Tibial artery (tissue), 4 donors: ENCODE data around the gene PTPN6.
A peak's percentile ranks its signal among the peaks of the same experiment; 100 is the strongest.
"Not testable (repeated sequence)": the region's sequence is repeated elsewhere in the genome, so short reads cannot be mapped to it uniquely, and the experiment has no call there.

Source experiments
- DNase-seq, 2 donors: peaks; one replicate each; pipeline ENCODE4 v3.0.0-alpha.2; 2019
- H3K27ac ChIP-seq, 2 donors: fragments of 200-600 bp; sonication (generic) in 1 of 2; 1 replicate in 1 of 2; 2 replicates in 1 of 2; pipeline ENCODE4 v1.5.1; 2018 to 2019; ENCODE audit warnings: mild to moderate bottlenecking in 1 of 2
- H3K27me3 ChIP-seq, 2 donors: fragments of 200-600 bp; sonication (generic) in 1 of 2; one replicate each; pipeline versions ENCODE4 v1.5.1 to v1.6.0; 2016 to 2019
- H3K36me3 ChIP-seq, 3 donors: fragments of 200-600 bp; sonication (generic) in 2 of 3; one replicate each; pipeline ENCODE4 v1.5.1; 2016 to 2019; ENCODE audit warnings: mild to moderate bottlenecking in 2 of 3
- H3K4me1 ChIP-seq, 4 donors: fragments of 200-600 bp; sonication (generic) in 2 of 4; 1 replicate in 3 of 4; 2 replicates in 1 of 4; pipeline ENCODE4 v1.5.1; 2016 to 2019
- H3K4me3 ChIP-seq, 2 donors: fragments of 200-600 bp; sonication (generic) in 1 of 2; 1 replicate in 1 of 2; 2 replicates in 1 of 2; pipeline ENCODE4 v1.5.1; 2018 to 2019; ENCODE audit warnings: mild to moderate bottlenecking in 2 of 2
- H3K9me3 ChIP-seq, 3 donors: fragments of 200-600 bp; sonication (generic) in 1 of 3; one replicate each; pipeline ENCODE4 v1.5.1; 2016 to 2019
- intact Hi-C: fragments of 100-400 bp; cut with DNase I; formaldehyde crosslinking; loops from one replicate; pipeline ENCODE4 v1.15.0; 2023; ENCODE audit warnings: low total_unique reads
- TF ChIP-seq, protein P1 (sequence below), 2 experiments: fragments of 200-600 bp in 1 of 2; fragments of 450-650 bp in 1 of 2; IDR thresholded peaks; one replicate each; pipeline ENCODE4 v1.5.1; 2017 to 2019; ENCODE audit warnings: antibody characterized with exemption in 2 of 2, mild to moderate bottlenecking in 1 of 2, moderate library complexity in 1 of 2

The PTPN6 gene

DNA sequence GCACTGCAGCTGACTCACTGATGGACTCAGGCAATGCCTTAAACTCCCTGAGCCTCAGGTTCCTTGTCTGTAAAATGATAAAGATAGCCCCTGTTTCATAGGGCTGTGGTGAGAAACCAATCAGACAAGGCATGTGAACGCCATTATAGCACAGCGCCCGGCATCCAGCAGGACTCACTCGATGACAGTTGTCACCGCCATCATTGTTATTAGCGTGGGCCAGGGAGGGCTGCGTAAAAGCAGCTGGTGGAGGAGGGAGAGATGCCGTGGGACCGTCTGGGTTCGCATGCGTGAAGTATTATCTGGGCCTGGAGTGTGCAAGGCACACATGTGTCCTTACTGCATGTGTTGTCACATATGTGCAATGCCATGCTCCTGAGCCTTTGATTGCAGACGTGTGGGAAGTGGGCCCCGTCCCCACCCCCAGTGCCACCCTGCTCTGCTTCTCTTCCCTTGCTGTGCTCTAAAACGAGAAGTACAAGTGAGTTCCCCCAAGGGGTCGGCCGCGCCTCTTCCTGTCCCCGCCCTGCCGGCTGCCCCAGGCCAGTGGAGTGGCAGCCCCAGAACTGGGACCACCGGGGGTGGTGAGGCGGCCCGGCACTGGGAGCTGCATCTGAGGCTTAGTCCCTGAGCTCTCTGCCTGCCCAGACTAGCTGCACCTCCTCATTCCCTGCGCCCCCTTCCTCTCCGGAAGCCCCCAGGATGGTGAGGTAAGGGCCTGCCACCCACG is at the start of gene PTPN6:
Gene PTPN6, plus strand, starts transcription at position 546 of the 730 bp plus-strand sequence. Its CDS starts 157 bp downstream, at position 703.
- intact Hi-C loops, result no loop called here
- Histone ChIP-seq H3K4me3 (peak within 1 kb of the TSS; percentile 35 to 43), H3K4me1 (peaks cover 0 to 7% (median 6%) of the 10 kb centered on the region in 4 donors)

DNA sequence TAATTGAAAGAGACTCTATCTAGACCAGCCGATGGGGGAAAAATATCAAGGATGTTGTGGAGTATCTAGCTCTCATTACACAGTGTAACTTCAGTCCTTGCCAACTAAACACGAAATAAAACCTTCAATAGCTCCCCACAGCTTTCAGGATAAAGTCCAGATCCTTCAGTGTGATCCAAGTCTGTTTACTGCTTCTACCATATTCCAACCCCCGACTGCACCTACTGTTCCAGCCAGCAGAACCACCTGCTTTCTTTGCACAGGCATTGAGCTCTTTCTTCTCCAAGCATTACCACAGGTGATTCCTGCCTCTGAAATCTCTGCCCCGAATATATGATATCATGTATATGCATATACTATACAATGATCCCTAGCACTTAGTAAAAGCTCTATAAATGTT is 48.7 kb upstream of the PTPN6 start:
- intact Hi-C loops, result no loop called here
- DNase-seq, result no peak
- H3K9me3 ChIP-seq, result no peaks in the 10 kb centered on the region
- H3K4me1 ChIP-seq, result peaks cover 0 to 14% (median 6%) of the 10 kb centered on the region in 4 donors
- TF ChIP-seq, protein P1, sequence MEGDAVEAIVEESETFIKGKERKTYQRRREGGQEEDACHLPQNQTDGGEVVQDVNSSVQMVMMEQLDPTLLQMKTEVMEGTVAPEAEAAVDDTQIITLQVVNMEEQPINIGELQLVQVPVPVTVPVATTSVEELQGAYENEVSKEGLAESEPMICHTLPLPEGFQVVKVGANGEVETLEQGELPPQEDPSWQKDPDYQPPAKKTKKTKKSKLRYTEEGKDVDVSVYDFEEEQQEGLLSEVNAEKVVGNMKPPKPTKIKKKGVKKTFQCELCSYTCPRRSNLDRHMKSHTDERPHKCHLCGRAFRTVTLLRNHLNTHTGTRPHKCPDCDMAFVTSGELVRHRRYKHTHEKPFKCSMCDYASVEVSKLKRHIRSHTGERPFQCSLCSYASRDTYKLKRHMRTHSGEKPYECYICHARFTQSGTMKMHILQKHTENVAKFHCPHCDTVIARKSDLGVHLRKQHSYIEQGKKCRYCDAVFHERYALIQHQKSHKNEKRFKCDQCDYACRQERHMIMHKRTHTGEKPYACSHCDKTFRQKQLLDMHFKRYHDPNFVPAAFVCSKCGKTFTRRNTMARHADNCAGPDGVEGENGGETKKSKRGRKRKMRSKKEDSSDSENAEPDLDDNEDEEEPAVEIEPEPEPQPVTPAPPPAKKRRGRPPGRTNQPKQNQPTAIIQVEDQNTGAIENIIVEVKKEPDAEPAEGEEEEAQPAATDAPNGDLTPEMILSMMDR (IDR thresholded peaks at IDR 0.05), result no peak
- H3K27me3 ChIP-seq, result no peaks in the 10 kb centered on the region
- peaks cover 0 to 11% (median 7%) of the 10 kb centered on the region in 3 donors for H3K36me3 ChIP-seq
- H3K4me3 ChIP-seq, result no peak overlapping the region
- no peak overlapping the region for H3K27ac ChIP-seq

More for the DNA sequence above, at the start of gene PTPN6:
- Histone ChIP-seq H3K36me3 (peaks cover 0 to 26% (median 7%) of the 10 kb centered on the region in 3 donors), H3K27ac (peak within 1 kb of the TSS in 1 of 2 donors; percentile 36), H3K27me3 (no peaks in the 10 kb centered on the region), H3K9me3 (no peaks in the 10 kb centered on the region)
- TF ChIP-seq, protein P1 (IDR thresholded peaks at IDR 0.05), result no peak
- no peak for DNase-seq

DNA sequence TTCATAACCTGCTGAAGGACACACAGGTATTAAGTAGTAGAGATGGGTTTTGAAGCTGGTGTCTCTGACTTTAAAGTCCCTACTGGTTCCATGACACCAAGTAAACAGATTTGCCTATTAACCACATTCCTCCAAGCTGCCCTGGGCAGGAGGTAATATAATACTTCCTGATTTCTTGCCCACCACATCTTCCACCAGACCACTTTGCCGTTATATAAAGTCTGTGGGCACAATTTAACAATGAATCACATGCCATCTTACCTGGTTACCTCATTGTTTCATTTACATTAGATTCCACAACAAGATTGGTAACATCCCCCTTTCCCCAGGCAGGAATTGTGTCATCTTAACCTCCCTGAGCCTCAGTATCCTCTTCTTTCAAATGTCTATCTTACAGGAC is 47.4 kb upstream of the PTPN6 start:
- Histone ChIP-seq H3K27me3 (no peaks in the 10 kb centered on the region), H3K27ac (no peak overlapping the region), H3K36me3 (peaks cover 0 to 14% (median 14%) of the 10 kb centered on the region in 3 donors), H3K9me3 (no peaks in the 10 kb centered on the region), H3K4me3 (no peak overlapping the region), H3K4me1 (peaks cover 0 to 14% (median 6%) of the 10 kb centered on the region in 4 donors)
- no peak for DNase-seq
- TF ChIP-seq, protein P1 (IDR thresholded peaks at IDR 0.05), result no peak
- intact Hi-C loops, result no loop called here

DNA sequence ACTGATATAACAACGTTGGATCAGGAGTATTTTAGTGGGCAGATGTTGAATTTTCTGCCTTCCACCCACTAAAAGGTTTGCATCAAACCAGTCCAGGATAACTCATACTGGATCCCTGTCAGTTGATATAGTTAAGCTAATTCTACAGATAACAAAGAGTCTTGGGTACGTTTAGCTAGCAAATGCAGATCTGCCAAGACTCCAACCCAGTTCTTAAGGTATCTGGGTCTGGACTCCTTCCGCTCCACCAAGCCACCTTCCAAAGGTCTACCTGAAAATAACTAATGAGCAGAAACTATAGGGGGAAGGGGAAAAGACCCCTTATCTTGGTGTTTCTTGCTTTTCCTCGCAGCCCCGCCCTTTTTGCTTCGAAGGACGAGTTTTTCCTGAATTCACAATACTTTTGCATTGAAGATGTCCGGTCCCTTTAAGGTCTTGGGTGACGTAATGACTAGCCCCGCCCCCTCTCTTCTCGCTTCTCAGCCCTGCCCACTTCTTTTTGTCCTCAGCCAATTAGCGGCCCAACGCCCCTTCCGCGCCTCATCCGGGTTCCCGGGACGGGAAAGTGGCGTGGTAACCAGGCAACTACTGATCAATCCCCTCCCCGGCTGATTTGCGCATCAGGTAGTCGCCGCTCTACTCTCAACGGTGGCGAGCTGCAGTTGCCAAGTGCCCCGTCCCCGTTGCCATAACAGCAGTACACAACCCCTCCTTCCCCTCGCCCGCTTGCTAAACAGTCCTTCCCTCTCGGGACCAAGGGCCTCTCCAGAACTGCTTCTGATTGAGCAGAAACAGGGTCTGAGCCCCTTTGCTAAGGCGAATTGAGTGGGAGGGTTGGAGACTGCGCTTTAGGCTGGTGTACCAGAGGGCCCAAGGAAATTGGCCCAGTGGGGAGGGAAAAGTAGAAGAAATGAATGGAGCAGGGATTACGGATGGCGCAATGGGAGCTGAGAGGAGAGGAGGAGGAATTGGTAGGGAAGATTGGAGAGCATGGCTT is 46.6 kb upstream of the PTPN6 start, which contains the start of gene LRRC23:
Gene LRRC23, plus strand, starts transcription at position 543 of the 997 bp plus-strand sequence. CDS start 812 bp downstream, outside the sequence.
- Histone ChIP-seq H3K27ac (peak within 1 kb of the TSS; percentile 83 to 87), H3K36me3 (peaks cover 0 to 14% (median 14%) of the 10 kb centered on the region in 3 donors), H3K27me3 (no peaks in the 10 kb centered on the region), H3K4me3 (peak within 1 kb of the TSS; percentile 65), H3K9me3 (no peaks in the 10 kb centered on the region), H3K4me1 (peaks cover 0 to 14% (median 6%) of the 10 kb centered on the region in 4 donors)
- intact Hi-C loops, result no loop called here
- DNase-seq, result peak; percentile 98
- TF ChIP-seq, protein P1 (IDR thresholded peaks at IDR 0.05), result no peak

DNA sequence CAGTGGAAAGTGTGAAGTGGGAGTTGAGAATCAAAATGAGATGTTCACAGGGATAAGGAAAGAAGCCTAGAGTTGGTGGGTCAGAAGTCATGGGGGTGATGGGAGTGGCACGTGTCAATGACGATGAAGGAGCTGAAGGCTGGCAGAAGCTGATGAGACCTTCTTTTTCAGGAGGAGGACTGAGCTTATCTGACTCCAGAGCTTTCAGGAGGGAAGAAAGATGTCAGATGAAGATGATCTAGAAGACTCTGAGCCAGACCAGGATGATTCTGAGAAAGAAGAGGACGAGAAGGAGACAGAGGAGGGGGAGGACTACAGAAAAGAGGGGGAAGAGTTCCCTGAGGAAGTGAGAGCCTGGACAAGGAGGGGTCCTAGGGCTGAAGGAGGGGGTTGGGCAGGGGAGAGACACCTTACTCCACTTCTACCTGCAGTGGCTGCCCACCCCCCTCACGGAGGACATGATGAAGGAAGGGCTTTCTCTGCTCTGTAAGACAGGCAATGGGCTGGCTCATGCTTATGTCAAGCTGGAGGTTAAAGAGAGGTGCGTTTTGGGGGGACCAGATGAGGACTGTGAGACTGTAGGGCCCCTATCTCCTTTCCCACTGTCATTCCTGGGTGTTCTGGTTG is 45.6 kb upstream of the PTPN6 start:
- H3K4me3 ChIP-seq, result peak overlapping the region; percentile 65

DNA sequence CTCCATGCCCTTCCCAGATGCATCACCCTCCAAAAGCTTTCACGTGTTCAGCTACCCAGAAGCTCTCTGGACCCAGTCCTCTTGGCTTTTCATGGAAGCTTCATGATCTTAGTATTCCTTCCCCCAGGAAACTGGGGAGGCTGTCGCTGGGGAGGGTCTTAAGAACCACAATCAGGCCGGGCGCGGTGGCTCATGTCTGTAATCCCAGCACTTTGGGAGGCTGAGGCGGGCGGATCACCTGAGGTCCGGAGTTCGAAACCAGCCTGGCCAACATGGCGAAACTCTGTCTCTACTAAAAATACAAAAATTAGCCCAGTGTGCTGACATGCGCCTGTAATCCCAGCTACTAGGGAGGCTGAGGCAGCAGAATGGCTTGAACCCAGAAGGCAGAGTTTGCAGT is 43.0 kb upstream of the PTPN6 start:
- intact Hi-C loops, H3K9me3 ChIP-seq, H3K27ac ChIP-seq, H3K4me3 ChIP-seq, H3K27me3 ChIP-seq, DNase-seq: not testable (repeated sequence)
- peaks cover 0 to 12% (median 6%) of the 10 kb centered on the region in 4 donors for H3K4me1 ChIP-seq
- peaks cover 0 to 14% (median 14%) of the 10 kb centered on the region in 3 donors for H3K36me3 ChIP-seq

More for the DNA sequence above, 45.6 kb upstream of the PTPN6 start:
- Histone ChIP-seq H3K4me1 (peaks cover 0 to 12% (median 6%) of the 10 kb centered on the region in 4 donors), H3K36me3 (peaks cover 0 to 14% (median 14%) of the 10 kb centered on the region in 3 donors), H3K9me3 (no peaks in the 10 kb centered on the region), H3K27me3 (no peaks in the 10 kb centered on the region), H3K27ac (peak overlapping the region; percentile 83 to 87)
- DNase-seq, result no peak
- TF ChIP-seq, protein P1 (IDR thresholded peaks at IDR 0.05), result no peak
- intact Hi-C loops, result no loop called here
